ENCODE measurements around the gene CD22.
"Not testable (repeated sequence)": the region's sequence is repeated elsewhere in the genome, so short reads cannot be mapped to it uniquely, and the experiment has no call there.

DNA sequence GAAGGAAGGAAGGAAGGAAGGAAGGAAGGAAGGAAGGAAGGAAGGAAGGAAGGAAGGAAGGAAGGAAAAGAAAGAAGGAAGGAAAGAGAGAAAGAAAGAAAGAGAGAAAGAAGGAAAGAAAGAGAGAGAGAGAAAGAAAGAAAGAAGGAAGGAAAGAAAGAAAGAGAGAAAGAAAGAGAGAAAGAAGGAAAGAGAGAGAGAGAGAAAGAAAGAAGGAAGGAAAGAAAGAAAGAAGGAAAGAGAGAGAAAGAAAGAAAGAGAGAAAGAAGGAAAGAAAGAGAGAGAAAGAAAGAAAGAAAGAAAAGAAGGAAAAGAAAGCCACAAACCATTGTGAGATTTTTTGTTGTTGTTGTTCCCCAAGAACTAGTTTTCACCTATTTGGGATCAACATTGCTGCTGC, 45.0 kb downstream of the CD22 start:
- not testable (repeated sequence) for TF ChIP-seq POLR2AphosphoS5 (IDR thresholded peaks at IDR 0.05; ENCODE audit: low read depth, low read length); POLR2A (IDR thresholded peaks at IDR 0.05; ENCODE audit: low read depth, low read length); TAF1 (IDR thresholded peaks at IDR 0.05; ENCODE audit: borderline replicate concordance, low read depth, low read length)
